GM18873 (cell line): ENCODE measurements around the gene UVSSA.

Experiments used
- ATAC-seq: cut with Tn5 transposase; IDR thresholded peaks from one replicate; pipeline ENCODE4 v1.9.1; 2021; ENCODE audit warnings: mild to moderate bottlenecking, moderate library complexity, moderate number of reproducible peaks; ENCODE audit not compliant: unreplicated experiment, low FRiP score

UVSSA gene

DNA sequence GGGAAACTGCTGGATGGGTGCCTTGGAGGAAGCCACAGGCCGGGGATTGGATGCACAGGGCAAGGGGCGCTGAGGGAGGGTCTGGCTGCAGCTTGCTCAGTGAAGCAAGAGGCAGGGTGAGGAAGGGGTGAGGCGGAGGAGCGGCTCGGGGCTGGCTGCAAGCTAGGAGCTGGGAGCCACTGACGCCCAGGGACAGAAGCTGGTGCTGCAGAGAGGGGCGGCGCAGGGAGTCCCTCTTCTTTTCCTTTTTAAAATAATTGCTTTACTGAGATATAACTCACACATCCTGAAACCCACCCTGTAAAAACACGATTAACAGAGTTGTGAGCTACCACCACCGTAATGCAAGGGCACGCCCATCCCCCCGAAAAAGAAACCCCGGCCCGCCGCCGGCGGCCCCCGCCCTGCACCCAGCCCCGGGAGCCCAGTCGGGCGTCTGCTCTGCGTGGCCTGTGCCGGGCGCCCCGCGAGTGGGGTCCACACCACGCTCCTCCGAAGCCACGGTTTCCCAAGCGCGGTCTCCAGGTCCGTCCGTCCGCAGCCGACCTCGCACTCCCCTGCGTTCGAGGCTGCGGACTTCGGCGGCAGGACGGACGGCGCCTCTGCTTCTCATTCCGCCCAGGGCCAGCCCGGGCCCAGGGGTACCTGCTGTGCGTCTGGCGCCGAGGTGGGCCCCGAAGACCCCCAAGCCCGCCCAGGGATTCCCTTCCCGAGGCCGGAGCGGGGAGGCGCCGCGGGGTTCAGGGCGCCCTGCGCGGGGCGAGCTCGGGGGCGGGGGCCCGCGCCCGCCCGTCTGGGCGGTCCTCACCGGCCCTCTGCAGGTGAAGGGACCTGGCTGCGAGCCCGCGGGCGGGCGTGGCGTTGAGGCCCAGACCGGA is 866 bp upstream of the UVSSA start:
- no peak for ATAC-seq

DNA sequence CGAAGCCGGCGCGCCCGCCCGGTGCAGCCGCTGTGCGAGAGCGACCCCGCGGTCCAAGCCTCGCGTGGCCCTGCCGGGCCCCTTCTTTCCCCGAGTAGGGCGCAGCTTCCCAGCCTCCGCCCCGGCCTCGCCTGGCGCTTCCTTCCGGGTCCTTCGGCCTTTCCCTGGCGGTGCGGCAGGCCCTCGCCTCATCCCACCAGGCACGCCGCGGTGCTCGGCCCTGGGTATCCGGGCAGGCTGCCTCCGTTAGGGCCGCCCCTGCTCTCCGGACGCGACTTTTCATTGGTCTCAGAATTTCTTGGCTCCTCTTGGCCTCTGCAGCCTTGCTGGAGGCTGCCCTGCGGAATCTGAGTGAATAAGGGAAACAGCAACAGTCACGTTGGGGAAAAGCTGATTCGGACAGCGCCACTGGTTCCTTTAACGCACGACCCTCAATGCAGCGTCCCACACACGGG is 429 bp downstream of the UVSSA start:
- peak; percentile 22 for ATAC-seq

DNA sequence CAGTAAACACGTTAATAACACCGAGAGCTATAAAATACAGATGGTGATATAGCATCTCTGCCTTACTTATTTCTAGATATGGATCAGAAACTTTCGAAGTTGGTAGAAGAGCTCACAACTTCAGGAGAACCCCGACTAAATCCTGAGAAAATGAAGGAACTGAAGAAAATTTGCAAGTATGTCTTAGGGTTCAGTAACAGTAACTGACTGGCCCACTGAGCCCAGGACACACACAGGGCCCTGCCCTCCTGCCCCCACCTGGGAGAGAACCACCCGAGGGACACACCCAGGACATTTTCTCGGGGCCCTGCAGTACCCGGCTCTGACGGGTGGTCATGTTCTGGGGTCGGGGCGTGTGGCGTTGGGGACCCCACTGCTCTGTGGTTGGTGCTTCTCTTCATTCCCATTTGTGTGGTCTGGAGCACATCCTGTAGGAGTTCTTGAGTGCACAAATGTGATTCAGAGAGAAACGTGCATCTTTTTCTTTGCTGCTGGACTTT is 1.1 kb downstream of the UVSSA start:
- ATAC-seq, result no peak

DNA sequence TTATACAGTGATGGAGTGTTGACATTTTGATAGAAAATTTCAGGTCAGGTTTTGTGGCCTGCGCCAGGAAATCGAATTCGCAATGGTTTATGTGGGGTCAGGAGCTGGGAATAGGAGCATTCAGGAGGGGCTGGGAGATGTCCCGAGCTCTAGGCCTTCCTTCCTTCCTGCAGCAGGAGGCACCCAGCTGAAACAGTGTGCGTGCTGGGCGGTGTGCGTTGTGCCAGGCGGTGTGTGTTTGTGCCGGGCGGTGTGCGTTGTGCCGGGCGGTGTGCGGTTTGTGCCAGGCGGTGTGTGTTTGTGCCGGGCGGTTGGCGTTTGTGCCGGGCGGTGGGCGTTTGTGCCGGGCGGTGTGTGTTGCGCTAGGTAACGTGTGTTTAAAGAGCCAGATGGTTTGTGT is 1.7 kb downstream of the UVSSA start:
- ATAC-seq, result no peak

DNA sequence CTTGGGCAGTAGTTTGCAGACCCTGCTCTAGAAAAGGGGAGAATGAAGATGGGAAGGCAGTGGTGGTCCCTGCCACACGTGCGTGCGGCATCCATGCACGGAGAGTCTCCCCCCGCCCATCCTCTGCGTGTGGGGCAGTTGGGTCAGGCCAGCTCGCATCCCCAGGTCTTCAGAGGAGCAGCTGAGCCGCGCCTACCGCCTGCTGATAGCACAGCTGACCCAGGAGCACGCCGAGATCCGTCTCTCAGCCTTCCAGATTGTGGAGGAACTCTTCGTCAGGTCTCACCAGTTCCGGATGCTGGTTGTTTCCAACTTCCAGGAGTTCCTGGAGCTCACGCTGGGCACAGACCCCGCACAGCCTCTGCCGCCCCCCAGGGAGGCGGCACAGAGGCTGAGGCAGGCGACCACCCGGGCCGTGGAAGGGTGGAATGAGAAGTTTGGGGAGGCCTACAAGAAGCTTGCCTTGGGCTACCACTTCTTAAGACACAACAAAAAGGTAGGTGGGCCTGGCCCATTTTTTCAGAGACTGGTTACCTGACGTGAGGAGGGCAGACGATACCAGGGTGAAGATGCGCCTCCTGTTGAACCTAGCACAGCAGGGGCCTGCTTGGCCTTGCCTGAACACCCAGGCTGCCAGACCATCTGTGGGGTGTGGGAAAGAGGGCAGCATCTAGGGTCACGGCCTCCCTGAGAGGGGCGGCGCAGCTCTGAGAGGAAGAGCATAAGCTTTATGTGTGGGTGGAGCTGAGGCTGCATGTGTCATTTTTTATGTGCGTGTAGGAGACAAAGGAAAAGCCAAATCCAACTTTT is 2.6 kb downstream of the UVSSA start:
- ATAC-seq, result no peak

DNA sequence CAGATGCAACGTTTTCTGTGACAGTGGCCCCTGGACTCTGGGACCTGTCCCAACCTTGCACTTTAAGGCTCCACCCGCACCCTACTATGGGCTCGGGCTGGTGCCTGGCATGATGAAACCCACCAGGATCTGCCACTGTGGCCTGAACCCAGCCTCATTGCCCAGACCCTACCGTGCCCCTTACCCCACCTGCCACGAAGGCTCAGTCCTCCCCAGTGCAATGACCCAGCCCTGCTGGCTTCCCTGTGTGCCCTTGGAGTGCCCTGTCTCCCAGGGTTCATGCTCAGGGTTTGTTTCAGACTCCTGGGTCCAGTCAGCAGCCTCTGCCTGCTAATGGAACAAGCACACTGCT is 3.1 kb downstream of the UVSSA start:
- ATAC-seq, result no peak

DNA sequence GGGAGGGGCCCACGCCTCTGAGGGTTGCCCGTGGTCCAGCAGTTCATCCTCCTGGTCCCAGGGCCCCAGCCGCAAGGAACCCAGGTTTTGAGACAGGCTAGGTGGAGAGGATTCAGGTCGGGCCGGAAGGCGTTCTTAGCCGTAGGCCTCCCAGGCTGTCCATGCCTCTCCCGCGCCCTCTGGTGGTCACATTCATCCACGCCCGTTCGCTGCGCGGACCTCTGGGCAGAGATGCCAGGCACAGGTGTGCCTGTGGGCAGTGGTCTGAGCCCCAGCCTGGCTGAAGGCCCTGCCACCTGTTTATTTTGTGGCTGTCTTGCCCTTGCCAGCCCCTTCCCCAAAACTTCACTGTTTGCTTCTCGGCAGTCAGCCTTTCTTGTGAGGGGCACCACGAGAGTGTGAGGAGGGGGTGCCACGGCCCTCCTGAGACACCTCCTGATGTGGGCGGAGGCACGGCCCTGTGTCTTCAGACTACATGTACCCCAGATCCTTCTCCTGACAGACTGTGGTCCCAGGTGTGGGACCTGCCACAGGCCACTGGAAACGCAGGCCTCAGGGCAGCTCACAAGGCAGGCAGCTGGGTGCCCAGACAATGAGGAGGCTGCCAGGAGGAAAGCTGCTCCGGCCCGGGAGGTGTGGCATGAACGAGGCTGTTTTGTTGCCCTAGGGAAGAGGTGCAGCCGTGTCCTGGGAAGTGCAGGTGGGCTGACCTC is 5.0 kb downstream of the UVSSA start:
- ATAC-seq, result no peak

DNA sequence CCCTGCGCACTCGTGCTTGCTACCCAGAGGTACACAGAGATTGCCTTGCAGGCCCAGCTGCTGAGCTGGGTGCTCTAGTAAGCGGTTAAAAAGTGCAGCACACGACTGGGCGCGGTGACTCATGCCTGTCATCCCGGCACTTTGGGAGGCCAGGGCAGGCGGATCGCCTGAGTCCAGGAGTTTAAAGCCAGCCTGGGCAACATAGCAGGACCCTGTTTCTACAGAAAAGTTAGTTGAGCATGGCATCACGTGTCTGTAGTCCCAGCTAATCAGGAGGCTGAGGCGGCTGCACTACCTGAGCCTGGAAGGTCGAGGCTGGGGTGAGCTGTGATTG is 5.5 kb downstream of the UVSSA start:
- no peak for ATAC-seq

DNA sequence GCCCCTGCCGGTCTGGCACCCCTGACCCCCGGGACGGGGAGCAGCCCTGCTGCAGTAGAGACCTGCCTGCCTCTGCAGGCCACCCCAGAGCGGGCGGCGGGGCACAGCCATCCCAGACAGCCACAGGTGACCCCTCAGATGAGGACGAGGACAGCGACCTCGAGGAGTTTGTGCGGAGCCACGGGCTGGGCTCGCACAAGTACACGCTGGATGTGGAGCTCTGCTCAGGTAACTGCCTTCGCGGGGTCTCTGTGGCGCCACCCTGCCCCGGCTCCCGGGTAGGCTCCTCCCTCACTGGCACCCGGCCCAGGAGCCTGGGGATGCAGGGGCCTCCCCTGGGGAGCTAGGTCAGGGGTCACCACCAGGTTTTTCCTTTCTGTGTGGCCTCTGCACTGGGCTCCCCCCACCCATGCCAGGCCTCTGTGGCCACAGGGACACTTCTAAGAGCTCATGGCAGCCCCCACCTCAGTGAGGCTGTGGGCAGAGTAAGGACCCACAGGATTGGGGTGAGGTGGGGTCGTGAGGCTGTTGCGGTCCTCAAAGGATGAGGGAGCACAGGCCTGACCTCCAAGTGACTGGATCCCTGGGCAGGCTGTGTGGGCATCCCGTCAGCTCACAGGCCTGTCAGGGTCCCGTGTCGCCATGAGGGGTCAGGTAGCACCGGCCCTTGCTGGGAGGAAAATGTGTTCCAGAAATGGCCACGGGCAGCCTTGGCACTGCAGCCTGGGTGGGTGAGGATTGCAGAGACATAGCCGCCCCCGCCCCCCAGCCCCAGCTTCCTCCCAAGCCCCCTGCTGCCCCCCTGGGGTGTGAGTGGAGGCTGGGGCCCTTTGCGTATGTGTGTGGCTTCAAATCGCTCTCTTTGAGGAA is 6.4 kb downstream of the UVSSA start:
- no peak for ATAC-seq

DNA sequence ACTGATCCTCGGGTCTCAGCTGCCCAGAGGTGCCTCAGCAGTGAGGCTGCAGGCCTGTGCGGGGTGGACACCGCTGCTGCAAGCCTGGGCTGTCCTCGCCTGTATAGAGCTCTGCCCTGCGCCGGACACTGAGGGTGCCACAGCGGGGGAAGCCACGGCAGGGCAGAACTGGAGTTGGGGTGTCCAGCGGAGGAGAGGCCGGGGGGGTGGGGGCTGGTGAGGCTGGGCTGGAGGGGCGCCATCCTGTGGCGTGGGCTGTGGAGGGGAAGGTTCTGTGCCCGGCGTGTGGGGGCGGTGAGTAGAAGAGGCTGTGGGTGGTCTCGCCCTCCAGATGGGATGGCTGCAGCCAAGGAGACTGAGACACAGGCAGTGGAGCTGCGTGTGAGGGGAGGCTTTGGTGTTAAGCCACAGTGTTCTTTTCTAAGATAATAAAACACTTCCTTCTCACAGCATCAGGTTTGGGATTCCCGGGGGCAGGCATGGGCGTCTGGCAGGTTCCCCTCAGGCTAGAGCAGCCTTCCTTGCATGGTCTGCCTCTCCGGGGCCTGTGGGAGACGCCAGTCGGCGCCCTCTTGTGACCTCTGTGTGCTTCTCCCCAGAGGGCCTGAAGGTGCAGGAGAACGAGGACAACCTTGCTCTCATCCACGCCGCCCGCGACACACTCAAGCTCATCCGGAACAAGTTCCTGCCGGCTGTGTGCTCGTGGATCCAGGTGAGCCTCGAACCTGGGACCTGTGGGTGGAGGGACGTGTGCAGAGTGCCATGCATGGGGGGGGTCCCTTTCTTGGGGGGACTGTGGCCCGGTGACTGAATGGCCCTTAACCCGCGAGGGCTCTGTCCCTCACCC is 7.4 kb downstream of the UVSSA start:
- no peak for ATAC-seq

DNA sequence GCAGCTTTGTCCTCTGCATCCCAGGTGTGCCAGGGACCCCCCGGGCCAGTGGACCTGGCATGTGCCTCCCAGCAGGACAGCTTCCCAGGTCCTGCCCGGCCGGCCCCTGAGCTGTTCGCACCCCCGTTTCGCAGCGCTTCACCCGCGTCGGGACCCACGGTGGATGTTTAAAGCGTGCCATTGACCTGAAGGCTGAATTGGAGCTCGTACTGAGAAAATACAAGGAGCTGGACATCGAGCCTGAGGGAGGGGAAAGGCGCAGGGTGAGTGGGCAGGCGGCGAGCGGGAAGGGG is 7.9 kb downstream of the UVSSA start:
- no peak for ATAC-seq

DNA sequence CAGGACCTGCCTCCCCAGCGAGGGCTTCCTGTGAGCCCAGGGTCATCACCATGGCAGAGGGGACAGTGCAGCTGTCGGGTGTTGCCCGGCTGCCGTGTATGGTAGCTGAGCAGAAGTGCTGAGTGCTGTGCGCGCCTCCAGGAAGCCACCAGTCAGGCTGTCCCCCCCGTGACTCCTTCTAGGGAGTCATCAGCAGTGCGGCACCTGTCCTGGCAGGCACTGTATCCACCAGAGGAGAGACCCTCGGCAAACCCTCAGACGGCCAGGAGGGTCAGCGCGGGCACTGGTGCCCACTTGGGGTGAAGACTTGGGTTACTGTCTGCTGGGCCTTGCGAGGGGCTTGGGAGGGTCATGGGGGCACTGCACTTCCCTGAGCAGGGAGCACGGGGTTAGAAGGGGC is 8.4 kb downstream of the UVSSA start:
- no peak for ATAC-seq

DNA sequence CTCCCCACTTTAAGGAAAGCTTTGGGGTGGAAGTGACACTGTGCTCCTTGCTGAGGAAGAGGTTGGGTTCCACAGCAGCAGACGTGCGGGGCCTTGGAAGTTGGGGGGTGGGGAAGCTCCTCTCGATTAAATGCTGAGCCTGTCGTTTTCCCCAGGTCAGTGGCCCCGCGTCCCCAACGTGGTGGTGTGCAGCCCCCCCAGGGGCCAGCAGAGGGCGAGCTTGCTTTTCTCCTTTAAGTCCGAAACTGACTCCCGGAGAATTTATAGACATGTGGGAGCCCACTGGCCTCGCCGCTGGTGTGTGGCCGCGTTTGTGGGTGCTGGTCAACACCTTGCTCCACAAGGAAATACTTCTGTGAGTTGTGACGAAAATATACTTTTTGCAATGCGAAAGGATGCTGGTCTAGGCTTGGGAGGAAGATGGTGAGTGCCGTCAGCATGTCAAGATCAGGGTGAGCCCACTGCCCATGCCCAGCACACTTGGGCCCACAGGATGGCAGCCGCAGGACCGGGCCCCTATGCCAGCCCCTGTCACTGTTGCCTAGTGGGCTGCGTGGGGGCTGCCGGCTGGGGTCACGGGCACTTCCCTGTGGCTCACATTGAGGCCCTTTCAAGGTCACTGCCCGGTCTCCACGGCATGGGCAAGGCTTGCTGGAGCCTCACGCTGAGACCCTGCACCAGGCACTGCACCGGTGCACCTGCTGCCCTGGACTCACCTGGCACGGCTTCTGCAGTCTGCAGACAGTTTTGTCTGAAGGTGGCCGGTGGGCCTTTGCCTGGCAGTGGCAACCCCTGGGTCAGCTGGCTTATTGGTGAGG is 9.4 kb downstream of the UVSSA start:
- ATAC-seq, result no peak

DNA sequence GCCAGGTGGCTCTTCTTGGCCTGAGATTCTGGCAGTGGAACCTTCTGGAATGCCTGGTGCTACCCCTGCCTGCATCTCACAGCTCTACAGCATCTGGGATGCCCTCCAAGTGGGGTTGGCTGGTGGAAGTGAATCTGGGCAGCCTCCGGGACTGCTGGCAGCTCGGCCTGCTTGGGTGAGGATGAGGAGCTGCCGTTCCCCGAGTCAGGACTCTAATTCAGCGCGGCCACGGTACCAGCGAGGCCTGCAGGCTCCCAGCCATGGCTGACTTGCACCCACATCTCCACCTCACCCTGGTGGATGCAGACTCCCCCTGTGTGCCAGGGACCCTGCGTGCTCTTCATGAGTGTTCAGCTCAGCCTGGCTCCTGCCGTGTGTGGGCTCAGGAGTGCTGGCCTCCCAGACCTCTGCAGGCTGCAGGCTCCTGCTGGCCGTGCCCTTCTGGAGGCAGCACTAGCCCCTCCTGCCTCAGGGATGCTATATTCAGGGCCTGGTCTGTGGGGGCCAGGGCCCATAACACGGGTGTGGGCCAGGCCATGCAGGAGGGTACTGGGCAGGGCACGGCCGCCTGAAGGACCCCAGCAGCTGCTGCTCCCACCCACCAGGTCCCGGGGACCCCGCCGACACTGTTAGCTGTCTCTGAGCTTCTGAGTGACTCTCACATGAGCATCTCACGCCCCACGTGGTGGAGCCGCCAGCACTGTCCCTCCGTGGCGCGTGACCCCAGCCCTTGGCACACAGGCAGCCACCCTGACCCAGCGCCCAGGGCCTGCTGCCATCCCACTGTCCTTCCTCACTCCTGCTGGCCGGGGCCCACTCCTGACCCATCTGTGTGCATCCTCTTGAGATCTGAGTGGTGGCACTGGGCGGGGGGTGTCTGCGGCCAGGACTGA is 10.6 kb downstream of the UVSSA start:
- ATAC-seq, result no peak

DNA sequence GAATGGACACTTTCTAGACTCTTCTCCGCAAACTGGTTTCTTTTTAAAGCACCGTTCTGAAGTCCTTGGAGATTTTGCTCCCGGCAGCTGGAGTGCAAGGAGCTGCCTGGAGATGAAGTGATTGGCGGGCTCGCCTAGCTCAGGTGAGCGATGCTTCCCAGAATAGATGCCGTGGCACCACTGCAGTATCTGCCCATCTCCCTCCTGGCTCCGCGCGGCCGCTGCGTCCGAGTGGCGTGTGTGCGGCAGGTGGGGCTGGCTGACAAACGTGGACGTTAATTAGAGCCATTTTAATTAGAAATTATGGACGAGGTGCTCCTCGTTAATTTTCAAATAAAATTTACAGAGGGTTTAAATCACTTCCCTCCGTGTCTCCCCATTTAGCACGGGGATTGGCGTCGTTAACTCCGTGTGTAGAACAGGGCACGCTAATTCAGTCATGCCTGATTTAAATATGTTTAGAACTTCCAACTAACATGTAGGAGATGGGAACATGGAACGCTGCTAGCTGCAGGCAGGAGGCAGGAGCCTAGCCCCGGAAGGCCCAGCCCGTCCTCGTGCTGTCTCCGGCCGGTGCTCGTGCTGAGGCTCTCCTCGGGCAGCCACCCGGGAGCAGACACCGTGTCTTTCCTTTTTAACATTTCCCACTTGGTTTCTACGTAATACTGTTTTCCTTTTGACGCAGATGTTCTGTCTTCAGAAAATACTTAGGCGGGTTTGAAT is 11.6 kb downstream of the UVSSA start:
- no peak for ATAC-seq

DNA sequence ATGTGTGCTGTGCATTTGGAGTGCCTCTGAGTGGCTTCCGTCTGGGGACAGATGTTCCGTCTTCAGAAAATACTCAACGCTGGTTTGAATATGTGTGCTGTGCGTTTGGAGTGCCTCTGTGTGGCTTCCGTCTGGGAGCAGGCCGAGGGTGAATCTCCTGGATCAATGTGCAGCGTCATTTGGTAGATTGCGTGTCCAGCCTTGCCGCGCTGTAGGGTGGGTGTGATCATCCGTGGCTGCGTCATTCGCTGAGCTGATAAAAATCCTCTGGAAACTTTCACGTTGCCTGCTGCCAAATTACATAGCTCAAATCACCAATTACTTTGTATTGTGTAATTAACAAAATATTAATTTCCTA is 12.1 kb downstream of the UVSSA start:
- ATAC-seq, result no peak

DNA sequence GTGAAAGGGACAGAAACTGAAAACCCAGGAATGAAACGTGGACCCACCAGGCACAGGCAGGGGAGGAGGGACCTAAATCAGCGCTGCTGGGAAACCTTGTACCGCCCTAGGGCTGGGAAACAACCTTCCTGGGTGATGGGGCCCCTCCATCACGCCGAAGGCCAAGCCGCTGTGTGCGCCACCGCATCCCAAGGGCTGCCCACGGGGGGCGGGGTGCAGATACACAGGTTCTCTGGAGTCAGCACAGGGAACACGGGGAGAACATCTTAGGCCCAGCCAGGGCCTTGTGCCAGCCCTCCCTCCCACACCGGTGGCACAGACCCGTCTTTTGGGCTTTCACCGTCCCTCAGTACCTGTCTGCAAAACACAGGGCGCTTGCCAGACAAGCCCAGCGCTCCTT is 13.0 kb downstream of the UVSSA start:
- ATAC-seq, result no peak
